WTC11 (cell line): ENCODE data around the gene GALNT17. TPM values are rescaled to one million over a fixed set of nuclear protein-coding genes. Genes with fewer than 3 reads are reported as not detected.

Experiments used
- ATAC-seq: fragments of 200-7000 bp; cut with Tn5 transposase; 2 replicates; pipeline ENCODE4 v1.10.0; 2021; ENCODE audit warnings: mild to moderate bottlenecking, moderate library complexity
- CTCF ChIA-PET: fragments of 300-600 bp; sonication (Branson Sonifier 250); formaldehyde crosslinking; loops from one replicate; lab custom pipeline; 2021; ENCODE audit warnings: antibody characterized with exemption; lab: Charles Lee
- POLR2A ChIA-PET: fragments of 350-600 bp; sonication (Branson Sonifier 250); formaldehyde crosslinking; loops from one replicate; lab custom pipeline; 2021; ENCODE audit warnings: antibody characterized with exemption; lab: Charles Lee
- DNase-seq: peaks from one replicate; pipeline ENCODE4 v3.0.0; 2021; ENCODE audit warnings: low spot score
- H3K27ac Mint-ChIP-seq: 2 replicates; pipeline ENCODE4 v1.8.0; 2021; ENCODE audit warnings: mixed read lengths
- H3K27me3 Mint-ChIP-seq: 2 replicates; pipeline ENCODE4 v1.8.0; 2021; ENCODE audit warnings: low read depth, mild to moderate bottlenecking, moderate library complexity, mixed read lengths
- H3K36me3 Mint-ChIP-seq: 2 replicates; pipeline ENCODE4 v1.8.0; 2021; ENCODE audit warnings: mixed read lengths
- H3K4me1 Mint-ChIP-seq: 2 replicates; pipeline ENCODE4 v1.8.0; 2022; ENCODE audit warnings: mixed read lengths
- H3K4me3 Mint-ChIP-seq: 2 replicates; pipeline ENCODE4 v1.8.0; 2021; ENCODE audit warnings: mild to moderate bottlenecking, moderate library complexity, mixed read lengths
- H3K9me3 Mint-ChIP-seq: 2 replicates; pipeline ENCODE4 v1.8.0; 2021; ENCODE audit warnings: mixed read lengths
- CREM ChIP-seq: sonication (generic); formaldehyde crosslinking; IDR thresholded peaks from 2 replicates; pipeline ENCODE4 v1.8.1; 2022; ENCODE audit warnings: mild to moderate bottlenecking, missing genetic modification reagents, moderate library complexity
- ELF4 ChIP-seq: sonication (generic); formaldehyde crosslinking; IDR thresholded peaks from 2 replicates; pipeline ENCODE4 v1.8.1; 2022; ENCODE audit warnings: low read depth, mild to moderate bottlenecking, moderate library complexity, missing genetic modification reagents
- FOXP1 ChIP-seq: sonication (generic); formaldehyde crosslinking; IDR thresholded peaks from 2 replicates; pipeline ENCODE4 v1.8.0; 2022; ENCODE audit warnings: missing genetic modification reagents, mild to moderate bottlenecking, moderate library complexity, borderline replicate concordance
- GTF2I ChIP-seq: fragments of 250-450 bp; sonication (Bioruptor Pico); conservative IDR thresholded peaks from 2 replicates; pipeline ENCODE4 v1.4.0; 2021; ENCODE audit warnings: mild to moderate bottlenecking
- HMGA2 ChIP-seq: fragments of 250-450 bp; sonication (Bioruptor Pico); IDR thresholded peaks from 2 replicates; pipeline ENCODE4 v1.4.0; 2021; ENCODE audit warnings: mild to moderate bottlenecking, moderate library complexity
- KAT7 ChIP-seq: sonication (generic); formaldehyde crosslinking; IDR thresholded peaks from 2 replicates; pipeline ENCODE4 v1.8.1; 2023; ENCODE audit warnings: missing genetic modification reagents, mild to moderate bottlenecking, borderline replicate concordance
- NFE2L1 ChIP-seq: sonication (generic); formaldehyde crosslinking; IDR thresholded peaks from 2 replicates; pipeline ENCODE4 v1.8.1; 2023; ENCODE audit warnings: missing genetic modification reagents
- NFYB ChIP-seq: sonication (generic); formaldehyde crosslinking; conservative IDR thresholded peaks from 2 replicates; pipeline ENCODE4 v1.8.0; 2022; ENCODE audit warnings: low read depth, missing genetic modification reagents
- RELA ChIP-seq: sonication (generic); formaldehyde crosslinking; IDR thresholded peaks from 2 replicates; pipeline ENCODE4 v1.8.1; 2022; ENCODE audit warnings: missing genetic modification reagents, mild to moderate bottlenecking, borderline replicate concordance
- SP1 ChIP-seq: sonication (generic); formaldehyde crosslinking; conservative IDR thresholded peaks from 2 replicates; pipeline ENCODE4 v1.8.1; 2022; ENCODE audit warnings: missing genetic modification reagents
- ZNF138 ChIP-seq: sonication (generic); formaldehyde crosslinking; conservative IDR thresholded peaks from 2 replicates; pipeline ENCODE4 v1.8.1; 2022; ENCODE audit warnings: mild to moderate bottlenecking, moderate library complexity, missing genetic modification reagents
- ZNF232 ChIP-seq: sonication (generic); formaldehyde crosslinking; IDR thresholded peaks from 2 replicates; pipeline ENCODE4 v1.8.0; 2022; ENCODE audit warnings: mild to moderate bottlenecking, missing genetic modification reagents
- total RNA-seq: library from RNA; stranded (reverse); gene quantifications from 3 replicates; pipeline ENCODE4 v1.2.3, GENCODE V29; 2021
- TF ChIP-seq, protein P1 (sequence below): sonication (generic); formaldehyde crosslinking; IDR thresholded peaks from 2 replicates; pipeline ENCODE4 v1.8.0; 2022; ENCODE audit warnings: mild to moderate bottlenecking, missing genetic modification reagents
- TF ChIP-seq, protein P2 (sequence below): fragments of 250-450 bp; sonication (Bioruptor Pico); IDR thresholded peaks from 2 replicates; pipeline ENCODE4 v1.9.0; 2021; ENCODE audit warnings: mild to moderate bottlenecking
- TF ChIP-seq, protein P3 (sequence below): sonication (generic); formaldehyde crosslinking; IDR thresholded peaks from 2 replicates; pipeline ENCODE4 v1.8.0; 2022; ENCODE audit warnings: mild to moderate bottlenecking, missing genetic modification reagents
- TF ChIP-seq, protein P4 (sequence below): sonication (generic); formaldehyde crosslinking; IDR thresholded peaks from 2 replicates; pipeline ENCODE4 v1.8.1; 2022; ENCODE audit warnings: low read depth, missing genetic modification reagents, borderline replicate concordance
- TF ChIP-seq, protein P5 (sequence below): sonication (generic); formaldehyde crosslinking; IDR thresholded peaks from 2 replicates; pipeline ENCODE4 v1.8.1; 2023; ENCODE audit warnings: mild to moderate bottlenecking, moderate library complexity, missing genetic modification reagents
- TF ChIP-seq, protein P6 (sequence below): sonication (generic); formaldehyde crosslinking; conservative IDR thresholded peaks from 2 replicates; pipeline ENCODE4 v1.8.1; 2022; ENCODE audit warnings: mild to moderate bottlenecking, missing genetic modification reagents
- TF ChIP-seq, protein P7 (sequence below): sonication (generic); formaldehyde crosslinking; IDR thresholded peaks from 2 replicates; pipeline ENCODE4 v1.8.0; 2022; ENCODE audit warnings: missing genetic modification reagents
- TF ChIP-seq, protein P8 (sequence below): sonication (generic); formaldehyde crosslinking; IDR thresholded peaks from 2 replicates; pipeline ENCODE4 v1.8.1; 2023; ENCODE audit warnings: mild to moderate bottlenecking, missing genetic modification reagents, borderline replicate concordance

The GALNT17 gene
- total RNA-seq, 1 experiment from 2014 or later = 61.1 TPM

DNA sequence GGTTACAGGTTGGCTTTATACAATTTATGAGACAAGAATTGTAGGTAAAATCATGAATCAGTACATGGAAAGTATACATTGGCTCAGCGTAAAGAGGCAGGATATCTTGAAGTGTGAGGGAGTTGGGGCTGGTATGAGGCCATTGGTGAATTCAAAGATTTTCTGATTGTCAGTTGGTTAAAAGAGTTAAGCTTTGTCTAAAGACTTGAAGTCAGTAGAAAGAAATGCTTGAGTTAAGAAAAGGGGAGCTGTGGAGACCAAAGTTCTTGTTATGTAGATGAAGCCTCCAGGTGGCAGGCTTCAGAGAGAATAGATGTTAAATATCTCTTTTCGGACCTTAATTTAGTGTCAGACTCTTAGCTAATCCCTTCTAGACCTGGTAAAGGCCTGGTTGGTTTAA is 341.0 kb downstream of the GALNT17 start (continued):
- TF ChIP-seq FOXP1 (CRISPR knock-in tag) (no peak), HMGA2 (no peak), RELA (CRISPR knock-in tag) (no peak)
- TF ChIP-seq, protein P1, sequence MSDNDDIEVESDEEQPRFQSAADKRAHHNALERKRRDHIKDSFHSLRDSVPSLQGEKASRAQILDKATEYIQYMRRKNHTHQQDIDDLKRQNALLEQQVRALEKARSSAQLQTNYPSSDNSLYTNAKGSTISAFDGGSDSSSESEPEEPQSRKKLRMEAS (CRISPR knock-in tag) = no peak
- TF ChIP-seq, protein P2, sequence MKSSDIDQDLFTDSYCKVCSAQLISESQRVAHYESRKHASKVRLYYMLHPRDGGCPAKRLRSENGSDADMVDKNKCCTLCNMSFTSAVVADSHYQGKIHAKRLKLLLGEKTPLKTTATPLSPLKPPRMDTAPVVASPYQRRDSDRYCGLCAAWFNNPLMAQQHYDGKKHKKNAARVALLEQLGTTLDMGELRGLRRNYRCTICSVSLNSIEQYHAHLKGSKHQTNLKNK = no peak

DNA sequence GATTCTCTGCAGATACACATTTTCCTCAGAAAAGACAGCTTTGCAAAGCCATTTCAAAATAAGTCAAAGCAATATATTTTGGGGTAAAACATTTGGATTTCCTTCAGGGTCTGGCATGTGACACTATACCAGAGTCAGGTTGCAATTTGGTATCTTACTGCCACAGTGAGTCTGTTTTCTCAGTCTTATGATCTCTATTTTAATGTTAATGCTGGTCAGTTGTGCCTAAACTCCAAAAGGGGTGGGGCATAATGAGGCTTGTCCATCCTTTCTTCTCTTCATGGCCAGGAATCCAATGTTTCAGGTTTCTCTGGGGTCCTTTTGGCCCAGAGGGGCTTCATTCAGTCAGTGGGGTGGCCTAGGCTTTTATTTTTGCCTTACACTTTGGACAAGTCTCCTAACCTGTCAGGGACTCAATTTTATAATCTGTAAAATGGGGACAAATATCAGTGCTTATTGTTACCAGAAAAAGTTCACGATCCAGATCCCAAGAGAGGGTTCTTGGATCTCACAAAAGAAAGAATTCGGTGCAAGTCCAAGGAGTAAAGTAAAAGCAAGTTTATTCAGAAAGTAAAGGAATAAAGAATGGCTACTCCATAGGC is 341.5 kb downstream of the GALNT17 start:
- TF ChIP-seq GTF2I (peak; percentile 89), NFE2L1 (CRISPR knock-in tag) (no peak)
- TF ChIP-seq, all 79 proteins: peak for 1
- peaks cover 26% of the 10 kb centered on the region for H3K9me3 Mint-ChIP-seq
- POLR2A ChIA-PET = interaction anchor here (1.3 kb wide), 1 partner anchor 15 kb away, joined by 4 read pairs; no protein-coding TSS in a partner anchor
- peak; percentile 50 for ATAC-seq
- no peak for DNase-seq
- H3K4me3 Mint-ChIP-seq = peak overlapping the region; percentile 31
- H3K27me3 Mint-ChIP-seq = no peaks in the 10 kb centered on the region
- peaks cover 79% of the 10 kb centered on the region for H3K4me1 Mint-ChIP-seq
- H3K27ac Mint-ChIP-seq = peak overlapping the region; percentile 99
- CTCF ChIA-PET = interaction anchor here (0.9 to 2.5 kb wide), 6 partner anchors 10 to 279 kb away, joined by 3 to 10 read pairs (median 3); no protein-coding TSS in a partner anchor
- H3K36me3 Mint-ChIP-seq = peaks cover 44% of the 10 kb centered on the region

DNA sequence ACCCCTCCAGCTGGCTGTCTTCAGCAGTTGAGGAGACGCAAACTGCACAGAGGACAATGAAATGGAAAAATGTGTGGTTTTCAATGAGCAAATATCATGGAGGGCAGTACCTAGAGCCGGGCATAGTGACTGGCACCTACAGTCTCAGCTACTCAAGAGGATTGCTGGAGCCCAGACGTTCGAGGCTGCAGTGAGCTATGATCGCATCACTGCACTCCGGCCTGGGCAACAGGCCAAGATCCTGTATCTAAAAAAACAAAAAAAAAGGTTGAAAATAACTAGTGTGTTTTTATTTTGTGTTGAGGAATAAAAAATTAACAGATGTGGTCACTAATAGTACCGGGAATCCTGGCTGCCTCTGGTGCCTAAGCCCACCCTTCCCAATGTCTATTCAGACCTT is 345.5 kb downstream of the GALNT17 start:
- ChIA-PET CTCF (no interaction called here), POLR2A (interaction anchor here (0.6 kb wide), 1 partner anchor 51 kb away, joined by 3 read pairs; no protein-coding TSS in a partner anchor)
- peaks cover 73% of the 10 kb centered on the region for H3K4me1 Mint-ChIP-seq
- no peak for DNase-seq
- peaks cover 20% of the 10 kb centered on the region for H3K9me3 Mint-ChIP-seq
- peak overlapping the region; percentile 19; the same call in 1 of the 2 replicates for H3K27ac Mint-ChIP-seq
- H3K4me3 Mint-ChIP-seq = no peak overlapping the region
- H3K27me3 Mint-ChIP-seq = no peaks in the 10 kb centered on the region
- no peak for ATAC-seq
- H3K36me3 Mint-ChIP-seq = peaks cover 37% of the 10 kb centered on the region
- TF ChIP-seq SP1 (no peak), HMGA2 (no peak), KAT7 (CRISPR knock-in tag) (no peak), CREM (CRISPR knock-in tag) (no peak), ELF4 (CRISPR knock-in tag) (no peak), ZNF232 (CRISPR knock-in tag) (no peak), ZNF138 (CRISPR knock-in tag) (no peak), NFYB (CRISPR knock-in tag) (no peak)
- TF ChIP-seq, protein P3, sequence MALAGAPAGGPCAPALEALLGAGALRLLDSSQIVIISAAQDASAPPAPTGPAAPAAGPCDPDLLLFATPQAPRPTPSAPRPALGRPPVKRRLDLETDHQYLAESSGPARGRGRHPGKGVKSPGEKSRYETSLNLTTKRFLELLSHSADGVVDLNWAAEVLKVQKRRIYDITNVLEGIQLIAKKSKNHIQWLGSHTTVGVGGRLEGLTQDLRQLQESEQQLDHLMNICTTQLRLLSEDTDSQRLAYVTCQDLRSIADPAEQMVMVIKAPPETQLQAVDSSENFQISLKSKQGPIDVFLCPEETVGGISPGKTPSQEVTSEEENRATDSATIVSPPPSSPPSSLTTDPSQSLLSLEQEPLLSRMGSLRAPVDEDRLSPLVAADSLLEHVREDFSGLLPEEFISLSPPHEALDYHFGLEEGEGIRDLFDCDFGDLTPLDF (CRISPR knock-in tag) = no peak
- TF ChIP-seq, protein P4, sequence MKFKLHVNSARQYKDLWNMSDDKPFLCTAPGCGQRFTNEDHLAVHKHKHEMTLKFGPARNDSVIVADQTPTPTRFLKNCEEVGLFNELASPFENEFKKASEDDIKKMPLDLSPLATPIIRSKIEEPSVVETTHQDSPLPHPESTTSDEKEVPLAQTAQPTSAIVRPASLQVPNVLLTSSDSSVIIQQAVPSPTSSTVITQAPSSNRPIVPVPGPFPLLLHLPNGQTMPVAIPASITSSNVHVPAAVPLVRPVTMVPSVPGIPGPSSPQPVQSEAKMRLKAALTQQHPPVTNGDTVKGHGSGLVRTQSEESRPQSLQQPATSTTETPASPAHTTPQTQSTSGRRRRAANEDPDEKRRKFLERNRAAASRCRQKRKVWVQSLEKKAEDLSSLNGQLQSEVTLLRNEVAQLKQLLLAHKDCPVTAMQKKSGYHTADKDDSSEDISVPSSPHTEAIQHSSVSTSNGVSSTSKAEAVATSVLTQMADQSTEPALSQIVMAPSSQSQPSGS (CRISPR knock-in tag) = no peak
- TF ChIP-seq, protein P5, sequence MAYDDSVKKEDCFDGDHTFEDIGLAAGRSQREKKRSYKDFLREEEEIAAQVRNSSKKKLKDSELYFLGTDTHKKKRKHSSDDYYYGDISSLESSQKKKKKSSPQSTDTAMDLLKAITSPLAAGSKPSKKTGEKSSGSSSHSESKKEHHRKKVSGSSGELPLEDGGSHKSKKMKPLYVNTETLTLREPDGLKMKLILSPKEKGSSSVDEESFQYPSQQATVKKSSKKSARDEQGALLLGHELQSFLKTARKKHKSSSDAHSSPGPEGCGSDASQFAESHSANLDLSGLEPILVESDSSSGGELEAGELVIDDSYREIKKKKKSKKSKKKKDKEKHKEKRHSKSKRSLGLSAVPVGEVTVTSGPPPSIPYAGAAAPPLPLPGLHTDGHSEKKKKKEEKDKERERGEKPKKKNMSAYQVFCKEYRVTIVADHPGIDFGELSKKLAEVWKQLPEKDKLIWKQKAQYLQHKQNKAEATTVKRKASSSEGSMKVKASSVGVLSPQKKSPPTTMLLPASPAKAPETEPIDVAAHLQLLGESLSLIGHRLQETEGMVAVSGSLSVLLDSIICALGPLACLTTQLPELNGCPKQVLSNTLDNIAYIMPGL (CRISPR knock-in tag) = no peak
- TF ChIP-seq, protein P6, sequence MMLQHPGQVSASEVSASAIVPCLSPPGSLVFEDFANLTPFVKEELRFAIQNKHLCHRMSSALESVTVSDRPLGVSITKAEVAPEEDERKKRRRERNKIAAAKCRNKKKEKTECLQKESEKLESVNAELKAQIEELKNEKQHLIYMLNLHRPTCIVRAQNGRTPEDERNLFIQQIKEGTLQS (CRISPR knock-in tag) = no peak
- TF ChIP-seq, protein P7, sequence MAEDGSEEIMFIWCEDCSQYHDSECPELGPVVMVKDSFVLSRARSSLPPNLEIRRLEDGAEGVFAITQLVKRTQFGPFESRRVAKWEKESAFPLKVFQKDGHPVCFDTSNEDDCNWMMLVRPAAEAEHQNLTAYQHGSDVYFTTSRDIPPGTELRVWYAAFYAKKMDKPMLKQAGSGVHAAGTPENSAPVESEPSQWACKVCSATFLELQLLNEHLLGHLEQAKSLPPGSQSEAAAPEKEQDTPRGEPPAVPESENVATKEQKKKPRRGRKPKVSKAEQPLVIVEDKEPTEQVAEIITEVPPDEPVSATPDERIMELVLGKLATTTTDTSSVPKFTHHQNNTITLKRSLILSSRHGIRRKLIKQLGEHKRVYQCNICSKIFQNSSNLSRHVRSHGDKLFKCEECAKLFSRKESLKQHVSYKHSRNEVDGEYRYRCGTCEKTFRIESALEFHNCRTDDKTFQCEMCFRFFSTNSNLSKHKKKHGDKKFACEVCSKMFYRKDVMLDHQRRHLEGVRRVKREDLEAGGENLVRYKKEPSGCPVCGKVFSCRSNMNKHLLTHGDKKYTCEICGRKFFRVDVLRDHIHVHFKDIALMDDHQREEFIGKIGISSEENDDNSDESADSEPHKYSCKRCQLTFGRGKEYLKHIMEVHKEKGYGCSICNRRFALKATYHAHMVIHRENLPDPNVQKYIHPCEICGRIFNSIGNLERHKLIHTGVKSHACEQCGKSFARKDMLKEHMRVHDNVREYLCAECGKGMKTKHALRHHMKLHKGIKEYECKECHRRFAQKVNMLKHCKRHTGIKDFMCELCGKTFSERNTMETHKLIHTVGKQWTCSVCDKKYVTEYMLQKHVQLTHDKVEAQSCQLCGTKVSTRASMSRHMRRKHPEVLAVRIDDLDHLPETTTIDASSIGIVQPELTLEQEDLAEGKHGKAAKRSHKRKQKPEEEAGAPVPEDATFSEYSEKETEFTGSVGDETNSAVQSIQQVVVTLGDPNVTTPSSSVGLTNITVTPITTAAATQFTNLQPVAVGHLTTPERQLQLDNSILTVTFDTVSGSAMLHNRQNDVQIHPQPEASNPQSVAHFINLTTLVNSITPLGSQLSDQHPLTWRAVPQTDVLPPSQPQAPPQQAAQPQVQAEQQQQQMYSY (CRISPR knock-in tag) = no peak
- TF ChIP-seq, protein P8, sequence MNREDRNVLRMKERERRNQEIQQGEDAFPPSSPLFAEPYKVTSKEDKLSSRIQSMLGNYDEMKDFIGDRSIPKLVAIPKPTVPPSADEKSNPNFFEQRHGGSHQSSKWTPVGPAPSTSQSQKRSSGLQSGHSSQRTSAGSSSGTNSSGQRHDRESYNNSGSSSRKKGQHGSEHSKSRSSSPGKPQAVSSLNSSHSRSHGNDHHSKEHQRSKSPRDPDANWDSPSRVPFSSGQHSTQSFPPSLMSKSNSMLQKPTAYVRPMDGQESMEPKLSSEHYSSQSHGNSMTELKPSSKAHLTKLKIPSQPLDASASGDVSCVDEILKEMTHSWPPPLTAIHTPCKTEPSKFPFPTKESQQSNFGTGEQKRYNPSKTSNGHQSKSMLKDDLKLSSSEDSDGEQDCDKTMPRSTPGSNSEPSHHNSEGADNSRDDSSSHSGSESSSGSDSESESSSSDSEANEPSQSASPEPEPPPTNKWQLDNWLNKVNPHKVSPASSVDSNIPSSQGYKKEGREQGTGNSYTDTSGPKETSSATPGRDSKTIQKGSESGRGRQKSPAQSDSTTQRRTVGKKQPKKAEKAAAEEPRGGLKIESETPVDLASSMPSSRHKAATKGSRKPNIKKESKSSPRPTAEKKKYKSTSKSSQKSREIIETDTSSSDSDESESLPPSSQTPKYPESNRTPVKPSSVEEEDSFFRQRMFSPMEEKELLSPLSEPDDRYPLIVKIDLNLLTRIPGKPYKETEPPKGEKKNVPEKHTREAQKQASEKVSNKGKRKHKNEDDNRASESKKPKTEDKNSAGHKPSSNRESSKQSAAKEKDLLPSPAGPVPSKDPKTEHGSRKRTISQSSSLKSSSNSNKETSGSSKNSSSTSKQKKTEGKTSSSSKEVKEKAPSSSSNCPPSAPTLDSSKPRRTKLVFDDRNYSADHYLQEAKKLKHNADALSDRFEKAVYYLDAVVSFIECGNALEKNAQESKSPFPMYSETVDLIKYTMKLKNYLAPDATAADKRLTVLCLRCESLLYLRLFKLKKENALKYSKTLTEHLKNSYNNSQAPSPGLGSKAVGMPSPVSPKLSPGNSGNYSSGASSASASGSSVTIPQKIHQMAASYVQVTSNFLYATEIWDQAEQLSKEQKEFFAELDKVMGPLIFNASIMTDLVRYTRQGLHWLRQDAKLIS (CRISPR knock-in tag) = no peak
